ENCODE data around the gene FOXN4.
"Not testable (repeated sequence)": the region's sequence is repeated elsewhere in the genome, so short reads cannot be mapped to it uniquely, and the experiment has no call there.

The FOXN4 gene, protein sequence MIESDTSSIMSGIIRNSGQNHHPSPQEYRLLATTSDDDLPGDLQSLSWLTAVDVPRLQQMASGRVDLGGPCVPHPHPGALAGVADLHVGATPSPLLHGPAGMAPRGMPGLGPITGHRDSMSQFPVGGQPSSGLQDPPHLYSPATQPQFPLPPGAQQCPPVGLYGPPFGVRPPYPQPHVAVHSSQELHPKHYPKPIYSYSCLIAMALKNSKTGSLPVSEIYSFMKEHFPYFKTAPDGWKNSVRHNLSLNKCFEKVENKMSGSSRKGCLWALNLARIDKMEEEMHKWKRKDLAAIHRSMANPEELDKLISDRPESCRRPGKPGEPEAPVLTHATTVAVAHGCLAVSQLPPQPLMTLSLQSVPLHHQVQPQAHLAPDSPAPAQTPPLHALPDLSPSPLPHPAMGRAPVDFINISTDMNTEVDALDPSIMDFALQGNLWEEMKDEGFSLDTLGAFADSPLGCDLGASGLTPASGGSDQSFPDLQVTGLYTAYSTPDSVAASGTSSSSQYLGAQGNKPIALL

DNA sequence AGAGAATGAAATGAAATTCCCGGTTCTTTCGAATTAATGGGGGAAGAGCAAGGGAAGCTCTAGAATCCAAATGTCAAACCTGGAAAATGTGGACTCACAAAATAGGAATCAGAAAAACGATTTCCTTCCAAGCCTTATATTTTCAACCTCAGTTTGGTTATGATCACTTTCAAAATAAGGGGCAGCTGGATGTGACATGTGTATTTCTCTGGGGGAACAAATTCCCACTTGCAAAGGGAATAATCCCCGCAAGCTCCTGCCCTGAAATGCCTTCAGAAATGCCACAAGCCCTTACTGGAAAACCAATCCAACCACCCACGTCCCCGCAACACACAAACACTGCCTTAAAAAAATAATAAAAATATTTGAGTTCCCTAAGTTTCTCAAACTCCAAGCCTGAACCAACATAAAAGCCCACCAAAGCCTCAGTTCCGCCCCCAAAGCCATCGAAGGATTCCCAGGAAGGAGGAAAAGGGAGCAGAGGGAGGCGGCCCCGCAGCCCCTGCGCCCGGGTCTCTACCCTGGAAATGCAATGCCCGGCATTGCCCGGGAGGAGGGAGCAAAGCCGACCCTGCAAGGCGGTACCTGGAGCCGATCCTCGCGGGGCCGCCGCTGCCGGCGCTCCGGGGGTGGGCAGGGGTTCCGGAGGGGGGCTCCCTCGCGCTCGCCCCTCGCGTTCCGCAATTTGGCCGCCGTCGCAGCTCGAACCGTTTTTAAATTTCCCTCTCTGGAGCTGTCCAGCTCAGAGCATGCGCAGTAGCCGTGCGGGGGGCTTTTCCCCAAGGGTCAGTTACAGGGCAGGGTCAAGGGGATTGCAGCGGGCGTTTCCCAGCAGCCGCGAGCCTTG lies at the start of gene FOXN4:
TSS of gene FOXN4 (minus strand) at position 751 of the 847 bp plus-strand sequence. CDS start 963 bp downstream, outside the sequence.
- no peak for DNase-seq (ENCODE audit: low read depth in 2 of 2)

DNA sequence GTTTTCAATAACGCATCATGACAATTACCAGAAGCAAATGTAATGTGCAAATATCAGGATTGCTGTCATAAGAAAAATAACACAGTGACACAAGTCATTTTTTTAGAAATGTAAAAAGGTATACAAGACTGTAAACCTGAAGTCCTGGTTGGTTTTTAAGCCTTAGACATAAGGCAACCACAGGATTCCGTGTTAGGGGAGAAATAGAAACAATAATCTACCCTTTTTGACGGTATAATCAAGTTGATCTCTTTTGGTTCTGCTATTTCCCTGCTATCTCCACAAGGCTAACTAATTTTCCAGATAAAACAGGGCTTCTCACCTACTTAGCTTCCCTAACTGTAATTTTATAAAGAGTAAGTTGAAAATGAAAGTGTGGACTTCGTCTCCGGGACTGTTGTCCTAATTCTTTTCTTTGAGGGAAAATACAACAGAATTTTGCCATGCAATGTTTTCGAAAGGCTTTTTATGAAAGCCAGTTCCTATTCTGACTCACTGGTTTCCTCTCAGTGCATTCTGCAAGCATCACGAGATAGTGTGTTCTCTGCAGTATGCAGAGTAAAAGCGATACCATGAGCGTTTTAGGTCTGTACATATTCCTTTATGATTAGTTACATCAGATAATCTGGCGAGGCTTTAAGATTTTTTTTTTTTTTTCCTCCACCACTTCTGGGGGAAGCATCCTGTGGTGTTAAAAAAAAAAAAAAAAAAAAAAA lies 49.2 kb upstream of the FOXN4 start:
- no peak for DNase-seq (ENCODE audit: low read depth in 2 of 2)

GRCh38 chr12:109357032-109357431 lies 47.9 kb upstream of the FOXN4 start:
- DNase-seq (ENCODE audit: low read depth in 2 of 2) = no peak

GRCh38 chr12:109356577-109356976 lies 47.5 kb upstream of the FOXN4 start:
- DNase-seq (ENCODE audit: low read depth in 2 of 2) = no peak

DNA sequence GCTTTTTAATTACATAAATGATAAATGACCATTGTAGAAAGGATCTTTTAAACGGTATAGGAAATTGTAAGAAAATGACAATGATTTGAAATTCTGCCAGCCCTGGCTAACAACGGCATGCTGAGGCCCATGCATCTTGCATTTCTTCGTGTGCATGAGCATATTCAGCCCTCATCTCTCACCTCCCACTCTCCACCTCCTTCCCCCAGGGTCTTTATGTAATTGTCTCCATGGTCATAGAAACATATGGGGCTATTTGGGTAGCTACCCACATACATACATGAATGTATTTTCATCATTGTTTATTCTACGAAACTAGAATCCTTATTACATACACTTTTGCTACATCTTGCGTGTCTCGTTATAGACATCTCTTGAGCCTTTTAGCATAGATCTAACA lies 43.1 kb upstream of the FOXN4 start:
- no peak for DNase-seq (ENCODE audit: low read depth in 2 of 2)

GRCh38 chr12:109347589-109347988 lies 38.5 kb upstream of the FOXN4 start, which contains the start of gene MYO1H:
Gene MYO1H (plus strand): TSS chr12:109347900. CDS start chr12:109347961, 61 bp downstream.
- DNase-seq (ENCODE audit: low read depth in 2 of 2) = no peak

DNA sequence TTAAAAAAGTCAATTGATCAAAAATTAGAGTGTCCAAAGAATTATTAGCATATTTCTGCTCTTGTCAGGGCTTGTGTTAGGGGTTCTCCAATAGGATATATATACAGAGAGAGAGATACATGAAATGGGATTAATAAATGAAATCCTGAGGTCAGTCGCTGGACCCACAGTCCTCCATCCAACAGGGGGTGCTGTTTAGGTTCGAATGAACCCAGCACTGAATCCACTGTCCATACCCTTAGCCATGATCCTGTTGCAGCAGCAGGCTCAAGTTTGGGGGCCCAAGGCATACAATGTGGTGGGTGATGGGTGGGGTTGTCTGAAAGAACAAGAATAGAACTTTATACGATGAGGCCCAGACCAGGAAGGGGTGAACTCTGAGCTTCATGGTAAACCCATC lies 37.8 kb upstream of the FOXN4 start:
- DNase-seq (ENCODE audit: low read depth in 2 of 2) = no peak

DNA sequence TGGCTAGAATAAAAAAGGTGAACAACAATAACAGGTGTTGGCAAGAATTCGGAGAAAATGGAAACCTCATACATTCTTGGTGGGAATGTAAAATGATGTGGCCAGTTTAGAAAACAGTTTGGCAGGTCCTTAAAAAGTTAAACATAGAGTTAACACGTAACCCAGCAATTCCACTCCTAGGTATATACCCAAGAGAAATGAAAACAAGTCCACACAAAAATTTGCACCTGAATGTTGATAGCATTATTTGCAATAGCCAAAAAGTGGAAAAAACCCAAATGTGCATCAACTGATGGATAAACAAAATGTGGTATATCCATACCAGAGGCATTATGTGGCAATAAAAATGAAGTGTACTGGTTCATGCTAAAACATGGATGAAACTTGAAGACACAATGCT lies 36.3 kb upstream of the FOXN4 start:
- no peak for DNase-seq (ENCODE audit: low read depth in 2 of 2)

DNA sequence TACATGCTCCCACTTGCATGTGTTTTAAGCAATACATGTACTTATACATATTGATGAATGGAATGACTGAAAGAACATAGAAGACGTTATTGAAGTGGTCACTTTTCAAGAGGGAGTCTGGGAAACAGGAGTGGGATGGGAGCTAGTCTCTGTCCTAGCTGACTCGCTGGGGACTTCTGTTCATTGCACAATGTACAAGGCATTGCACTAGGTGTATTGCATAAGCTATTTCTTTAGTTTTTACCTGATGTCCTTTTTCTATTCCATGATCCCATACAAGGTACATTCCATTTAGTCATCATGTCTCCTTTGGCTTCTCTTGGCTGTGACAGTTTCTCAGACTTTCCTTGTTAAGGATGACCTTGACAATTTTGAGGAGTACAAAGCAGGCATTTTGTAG lies 34.6 kb upstream of the FOXN4 start:
- DNase-seq (ENCODE audit: low read depth in 2 of 2) = no peak

- DNase-seq (ENCODE audit: low read depth in 2 of 2) = no peak
Observed at GRCh38 chr12:109336593-109336992, 27.5 kb upstream of the FOXN4 start.

GRCh38 chr12:109334887-109335286 lies 25.8 kb upstream of the FOXN4 start:
- DNase-seq (ENCODE audit: low read depth in 2 of 2) = no peak

DNA sequence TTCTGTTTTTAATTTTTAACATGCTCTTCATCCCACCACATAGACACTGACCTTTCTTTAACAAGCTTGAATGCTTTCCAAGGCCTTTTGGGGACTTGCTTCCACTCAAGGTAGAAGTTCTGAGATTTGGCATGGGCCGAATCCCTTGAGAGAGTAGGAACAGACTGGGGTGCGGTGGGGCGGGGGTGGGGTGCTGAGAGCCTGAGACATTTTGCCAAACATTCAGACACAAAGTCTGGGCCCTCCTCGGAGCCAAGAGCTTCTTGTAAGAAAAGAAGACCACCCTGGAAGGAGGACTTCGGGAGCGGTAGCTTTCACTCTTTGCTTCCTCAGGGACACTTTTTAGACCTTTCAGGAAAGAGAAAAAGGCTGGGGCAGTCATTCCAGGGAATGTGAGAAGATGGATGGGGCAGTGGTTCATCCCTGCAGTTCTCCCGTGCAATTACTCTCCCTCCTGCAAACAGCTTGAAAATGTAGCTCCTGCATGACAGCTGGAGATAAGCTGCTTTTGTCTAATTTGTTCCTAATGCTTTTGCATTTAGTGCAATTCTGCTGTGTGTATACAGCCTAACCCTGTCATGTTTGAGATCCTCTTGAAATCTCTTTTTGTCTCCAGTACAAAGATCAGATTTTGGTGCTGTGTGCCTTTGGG lies 22.3 kb upstream of the FOXN4 start:
- no peak for DNase-seq (ENCODE audit: low read depth in 2 of 2)

- DNase-seq (ENCODE audit: low read depth in 2 of 2) = no peak
Observed at GRCh38 chr12:109330282-109331230, 21.5 kb upstream of the FOXN4 start.

GRCh38 chr12:109329686-109330085 lies 20.6 kb upstream of the FOXN4 start:
- no peak for DNase-seq (ENCODE audit: low read depth in 2 of 2)

- DNase-seq (ENCODE audit: low read depth in 2 of 2) = no peak
Observed at GRCh38 chr12:109329003-109329402, 19.9 kb upstream of the FOXN4 start.

GRCh38 chr12:109321294-109321693 lies 12.2 kb upstream of the FOXN4 start:
- not testable (repeated sequence) for DNase-seq (ENCODE audit: low read depth in 2 of 2)

DNA sequence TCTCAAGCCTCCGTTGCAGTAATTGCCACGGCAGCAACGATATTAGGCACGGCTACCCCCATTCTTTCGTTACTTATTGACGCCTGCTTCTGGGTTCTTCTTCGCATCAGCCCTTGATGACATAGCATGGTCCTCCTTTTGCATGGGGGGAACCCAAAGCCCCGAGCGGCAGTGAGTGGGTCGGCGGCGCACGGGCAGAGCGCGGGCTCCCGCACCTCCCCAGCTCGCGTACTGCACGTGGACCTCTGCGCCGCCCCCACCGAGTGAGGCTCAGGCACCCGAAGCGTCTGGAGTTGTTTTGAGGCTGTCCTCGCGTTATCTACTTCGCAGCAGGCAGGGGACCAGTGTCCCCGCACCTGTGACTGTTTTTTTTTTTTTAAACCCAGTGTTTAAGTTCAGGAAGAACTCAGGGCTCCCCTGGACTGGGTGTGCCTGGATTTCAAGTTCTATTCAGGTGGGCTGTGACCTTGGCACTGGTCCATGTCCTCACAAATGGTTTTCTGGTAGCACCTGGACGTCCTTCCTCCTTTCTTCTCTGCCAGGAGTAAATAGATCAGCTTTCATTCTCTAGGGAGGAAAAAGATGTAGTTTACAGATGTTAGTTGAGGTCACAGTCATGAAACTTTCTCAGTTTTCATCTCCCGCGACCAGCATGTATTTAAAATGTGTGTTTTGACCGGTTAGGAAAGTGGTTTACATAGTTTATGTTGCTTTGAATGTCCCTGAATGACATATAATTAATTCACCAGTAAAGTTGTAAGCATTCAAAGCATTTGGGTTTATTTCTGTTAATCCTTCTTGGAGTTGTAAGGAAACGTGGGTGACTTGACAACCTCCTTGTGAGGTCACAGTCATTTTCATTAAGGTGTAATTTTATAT lies 1.4 kb upstream of the FOXN4 start:
- DNase-seq (ENCODE audit: low read depth in 2 of 2) = no peak

GRCh38 chr12:109309381-109310246 lies 530 bp upstream of the FOXN4 start:
- no peak for DNase-seq (ENCODE audit: low read depth in 2 of 2)

Data from stimulated activated CD8-positive, alpha-beta memory T cell treated with anti-CD3 and anti-CD28 coated beads, Interleukin-2, amount 100 ng/mL, for 48 hours (primary cell).